Ishikawa (cell line): ENCODE data around the gene SDK2.

Source experiments
- CEBPB ChIP-seq: IDR thresholded peaks from 2 replicates; pipeline ENCODE4 v1.6.1; 2012
- CREB1 ChIP-seq: IDR thresholded peaks from 2 replicates; pipeline ENCODE4 v1.6.1; 2012; ENCODE audit warnings: low read depth
- EGR1 ChIP-seq: IDR thresholded peaks from 2 replicates; pipeline ENCODE4 v1.6.1; 2012
- EP300 ChIP-seq: IDR thresholded peaks from 2 replicates; pipeline ENCODE4 v1.6.1; 2012; ENCODE audit warnings: borderline replicate concordance
- FOXM1 ChIP-seq: IDR thresholded peaks from 2 replicates; pipeline ENCODE4 v1.6.1; 2012; ENCODE audit warnings: low read depth, borderline replicate concordance
- NFIC ChIP-seq: IDR thresholded peaks from 2 replicates; pipeline ENCODE4 v1.6.1; 2012
- RAD21 ChIP-seq: IDR thresholded peaks from 2 replicates; pipeline ENCODE4 v1.6.1; 2012; ENCODE audit warnings: low read depth
- TAF1 ChIP-seq: IDR thresholded peaks from 2 replicates; pipeline ENCODE4 v1.6.1; 2012; ENCODE audit warnings: low read depth, mild to moderate bottlenecking
- TCF12 ChIP-seq: IDR thresholded peaks from 2 replicates; pipeline ENCODE4 v1.6.1; 2012; ENCODE audit warnings: low read depth
- TEAD4 ChIP-seq: IDR thresholded peaks from 2 replicates; pipeline ENCODE4 v1.6.1; 2012
- YY1 ChIP-seq: IDR thresholded peaks from 2 replicates; pipeline ENCODE4 v1.6.1; 2012; ENCODE audit warnings: low read depth
- ZBTB7A ChIP-seq: IDR thresholded peaks from 2 replicates; pipeline ENCODE4 v1.6.1; 2012; ENCODE audit warnings: low read depth
- TF ChIP-seq, protein P1 (sequence below): IDR thresholded peaks from 2 replicates; pipeline ENCODE4 v1.6.1; 2012
- TF ChIP-seq, protein P2 (sequence below): IDR thresholded peaks from 2 replicates; pipeline ENCODE4 v1.6.1; 2012
- TF ChIP-seq, protein P3 (sequence below): IDR thresholded peaks from 2 replicates; pipeline ENCODE4 v1.6.1; 2012; ENCODE audit warnings: low read depth, mild to moderate bottlenecking

The SDK2 gene

DNA sequence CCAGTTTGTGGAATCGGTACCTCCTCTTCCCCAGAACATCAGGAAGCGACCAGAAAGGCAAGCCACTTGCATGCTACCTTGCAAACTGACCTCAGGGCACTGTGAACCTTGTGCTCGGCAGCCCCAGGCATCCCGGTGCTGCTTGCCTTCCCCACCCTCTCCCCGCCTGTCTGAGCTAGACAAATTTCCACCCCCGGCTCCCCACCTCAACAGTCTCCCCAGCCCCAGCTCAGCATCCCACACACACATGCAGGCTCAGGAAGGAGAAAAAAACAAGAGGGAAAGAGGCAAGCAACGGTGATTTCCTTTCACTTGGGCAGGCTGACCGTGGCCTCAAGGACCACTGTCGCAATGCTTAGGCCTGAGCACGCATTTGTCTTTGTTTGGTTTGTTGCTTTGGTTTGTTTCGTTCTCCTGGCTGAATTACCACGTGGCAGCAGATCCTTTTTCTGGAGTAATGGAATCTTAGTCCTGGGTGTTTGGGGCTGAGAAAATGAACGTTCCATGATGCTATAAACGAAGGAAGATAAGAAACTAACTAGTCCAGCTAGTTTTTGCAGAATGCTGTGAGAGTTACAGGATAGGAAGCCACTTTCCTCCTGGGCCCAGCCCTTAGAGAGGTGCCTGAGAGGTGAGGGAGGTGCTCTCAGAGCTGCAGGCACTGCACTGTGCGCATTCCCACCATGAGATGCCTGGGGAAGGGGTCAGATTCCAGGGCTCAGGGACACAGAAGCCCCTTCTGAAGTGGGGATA is 27.9 kb downstream of the SDK2 start:
- no peak for TF ChIP-seq EP300
- no peak for TF ChIP-seq RAD21
- no peak for TF ChIP-seq FOXM1

DNA sequence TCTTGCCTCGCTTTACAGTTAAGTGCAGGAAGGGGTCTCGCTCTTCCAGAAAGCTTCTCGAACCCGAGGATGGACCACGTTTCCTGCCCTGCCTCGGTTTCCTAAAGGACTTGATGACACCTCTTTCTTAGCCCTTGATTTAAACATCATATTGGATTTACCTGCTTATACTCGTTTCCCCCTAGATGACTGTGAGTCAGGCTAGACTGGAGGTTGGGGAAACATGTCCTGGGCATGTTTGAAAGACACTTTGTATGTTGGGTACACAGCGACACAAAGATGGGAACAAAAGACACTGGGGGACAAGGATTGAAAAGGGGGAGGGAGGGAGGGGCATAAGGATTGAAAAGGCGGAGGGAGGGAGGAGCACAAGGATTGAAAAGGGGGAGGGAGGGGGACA is 30.0 kb downstream of the SDK2 start:
- no peak for TF ChIP-seq TAF1
- no peak for TF ChIP-seq CREB1
- TF ChIP-seq, protein P1, sequence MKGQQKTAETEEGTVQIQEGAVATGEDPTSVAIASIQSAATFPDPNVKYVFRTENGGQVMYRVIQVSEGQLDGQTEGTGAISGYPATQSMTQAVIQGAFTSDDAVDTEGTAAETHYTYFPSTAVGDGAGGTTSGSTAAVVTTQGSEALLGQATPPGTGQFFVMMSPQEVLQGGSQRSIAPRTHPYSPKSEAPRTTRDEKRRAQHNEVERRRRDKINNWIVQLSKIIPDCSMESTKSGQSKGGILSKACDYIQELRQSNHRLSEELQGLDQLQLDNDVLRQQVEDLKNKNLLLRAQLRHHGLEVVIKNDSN, result no peak
- TF ChIP-seq ZBTB7A, result no peak
- TF ChIP-seq TEAD4, result no peak
- no peak for TF ChIP-seq CEBPB

DNA sequence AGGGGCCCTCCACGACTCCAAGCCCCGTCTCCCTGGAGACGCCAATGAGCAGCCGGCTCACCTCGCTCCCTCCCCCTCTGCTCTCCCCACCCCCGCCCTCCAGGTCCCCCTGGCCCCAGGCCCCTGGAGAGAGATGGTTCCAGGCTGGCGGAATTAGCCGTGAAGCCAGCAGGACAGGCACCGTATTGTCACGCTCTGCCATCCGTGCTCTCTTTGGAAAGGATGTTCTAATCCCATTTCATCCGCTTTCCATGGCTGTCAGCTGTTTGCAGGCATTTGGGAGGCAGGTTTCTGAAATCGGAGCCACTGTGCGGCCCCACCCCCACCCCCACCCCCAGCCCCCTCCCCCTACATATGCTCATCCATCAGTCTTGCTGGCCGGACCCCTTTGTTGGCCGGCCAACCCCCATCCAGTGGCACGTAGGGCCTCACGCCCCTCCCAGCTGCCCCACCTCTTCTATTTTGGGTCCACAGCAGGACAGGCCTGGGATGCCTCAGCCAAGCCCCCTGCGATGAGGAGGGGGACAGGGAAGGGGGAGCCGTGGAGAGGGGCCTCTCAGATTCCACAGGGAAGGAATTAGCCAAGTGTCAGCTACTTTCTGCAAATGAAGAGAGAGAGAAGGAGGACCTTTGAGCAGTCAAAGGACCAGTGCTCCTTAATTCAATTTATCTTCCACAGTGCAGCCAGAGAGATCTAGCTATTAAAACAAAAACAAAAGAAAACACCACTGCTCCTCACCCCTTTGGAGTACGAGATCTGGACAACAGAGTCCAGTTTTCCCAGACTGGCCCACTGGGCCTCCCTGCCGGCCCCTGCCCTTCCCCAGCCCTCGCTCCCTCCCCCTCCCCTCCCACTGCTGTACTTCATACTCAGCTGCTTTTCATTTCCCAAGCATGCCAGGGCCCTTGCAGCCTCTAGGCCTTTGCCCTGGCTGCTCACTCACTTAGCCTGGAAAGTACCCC is 30.7 kb downstream of the SDK2 start:
- TF ChIP-seq EGR1 (no peak), TCF12 (no peak), NFIC (no peak)

DNA sequence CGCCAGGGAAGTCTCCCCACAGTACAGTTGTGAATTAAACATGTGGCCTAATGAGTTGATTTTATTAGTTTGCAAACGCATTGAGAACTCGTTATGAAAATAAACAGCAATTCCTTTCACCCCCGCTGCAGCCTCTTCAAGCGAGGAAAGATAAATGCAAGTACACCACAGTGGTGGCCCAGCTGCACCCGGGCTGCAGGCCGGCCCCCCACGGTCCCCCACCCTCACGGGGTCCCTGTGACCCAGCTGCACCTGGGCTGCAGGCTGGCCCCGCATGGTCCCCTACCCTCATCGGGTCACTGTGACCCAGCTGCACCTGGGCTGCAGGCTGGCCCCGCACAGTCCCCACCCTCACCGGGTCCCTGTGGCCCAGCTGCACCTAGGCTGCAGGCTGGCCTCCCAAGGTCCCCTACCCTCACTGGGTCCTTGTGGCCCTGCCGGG is 32.2 kb downstream of the SDK2 start:
- no peak for TF ChIP-seq NFIC
- TF ChIP-seq CREB1, result no peak
- TF ChIP-seq EGR1, result no peak
- TF ChIP-seq, protein P2, sequence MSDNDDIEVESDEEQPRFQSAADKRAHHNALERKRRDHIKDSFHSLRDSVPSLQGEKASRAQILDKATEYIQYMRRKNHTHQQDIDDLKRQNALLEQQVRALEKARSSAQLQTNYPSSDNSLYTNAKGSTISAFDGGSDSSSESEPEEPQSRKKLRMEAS, result no peak
- TF ChIP-seq TCF12, result no peak
- TF ChIP-seq TAF1, result no peak
- TF ChIP-seq TEAD4, result no peak
- TF ChIP-seq EP300, result no peak
- TF ChIP-seq, protein P3, sequence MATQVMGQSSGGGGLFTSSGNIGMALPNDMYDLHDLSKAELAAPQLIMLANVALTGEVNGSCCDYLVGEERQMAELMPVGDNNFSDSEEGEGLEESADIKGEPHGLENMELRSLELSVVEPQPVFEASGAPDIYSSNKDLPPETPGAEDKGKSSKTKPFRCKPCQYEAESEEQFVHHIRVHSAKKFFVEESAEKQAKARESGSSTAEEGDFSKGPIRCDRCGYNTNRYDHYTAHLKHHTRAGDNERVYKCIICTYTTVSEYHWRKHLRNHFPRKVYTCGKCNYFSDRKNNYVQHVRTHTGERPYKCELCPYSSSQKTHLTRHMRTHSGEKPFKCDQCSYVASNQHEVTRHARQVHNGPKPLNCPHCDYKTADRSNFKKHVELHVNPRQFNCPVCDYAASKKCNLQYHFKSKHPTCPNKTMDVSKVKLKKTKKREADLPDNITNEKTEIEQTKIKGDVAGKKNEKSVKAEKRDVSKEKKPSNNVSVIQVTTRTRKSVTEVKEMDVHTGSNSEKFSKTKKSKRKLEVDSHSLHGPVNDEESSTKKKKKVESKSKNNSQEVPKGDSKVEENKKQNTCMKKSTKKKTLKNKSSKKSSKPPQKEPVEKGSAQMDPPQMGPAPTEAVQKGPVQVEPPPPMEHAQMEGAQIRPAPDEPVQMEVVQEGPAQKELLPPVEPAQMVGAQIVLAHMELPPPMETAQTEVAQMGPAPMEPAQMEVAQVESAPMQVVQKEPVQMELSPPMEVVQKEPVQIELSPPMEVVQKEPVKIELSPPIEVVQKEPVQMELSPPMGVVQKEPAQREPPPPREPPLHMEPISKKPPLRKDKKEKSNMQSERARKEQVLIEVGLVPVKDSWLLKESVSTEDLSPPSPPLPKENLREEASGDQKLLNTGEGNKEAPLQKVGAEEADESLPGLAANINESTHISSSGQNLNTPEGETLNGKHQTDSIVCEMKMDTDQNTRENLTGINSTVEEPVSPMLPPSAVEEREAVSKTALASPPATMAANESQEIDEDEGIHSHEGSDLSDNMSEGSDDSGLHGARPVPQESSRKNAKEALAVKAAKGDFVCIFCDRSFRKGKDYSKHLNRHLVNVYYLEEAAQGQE, result no peak
- no peak for TF ChIP-seq FOXM1
- TF ChIP-seq, protein P1, result no peak
- TF ChIP-seq YY1, result no peak
- no peak for TF ChIP-seq ZBTB7A
- no peak for TF ChIP-seq CEBPB
- TF ChIP-seq RAD21, result no peak

DNA sequence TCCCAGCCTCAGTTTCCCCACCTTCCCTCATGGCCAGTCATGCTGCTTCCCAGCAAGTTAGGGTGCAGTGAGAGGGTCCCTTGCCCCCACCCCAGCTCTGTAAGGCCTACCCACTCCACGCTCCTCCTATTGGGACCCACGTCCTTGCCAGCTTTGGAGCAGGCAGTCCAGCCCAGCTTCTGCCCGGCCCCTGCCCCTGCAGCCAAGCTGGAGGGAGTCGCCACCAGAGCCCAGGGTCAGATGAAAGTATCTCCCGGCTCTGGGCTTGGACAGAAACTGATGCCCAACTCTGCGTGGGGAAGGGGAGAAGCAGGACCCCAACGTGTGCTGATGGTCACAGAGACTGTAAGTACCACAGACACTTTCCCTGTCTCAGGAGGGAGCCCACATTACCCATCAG is 32.6 kb downstream of the SDK2 start:
- TF ChIP-seq TCF12, result no peak
- TF ChIP-seq TAF1, result no peak
- TF ChIP-seq NFIC, result no peak
- no peak for TF ChIP-seq ZBTB7A
- no peak for TF ChIP-seq TEAD4
- TF ChIP-seq, protein P1, result no peak
- TF ChIP-seq RAD21, result no peak
- no peak for TF ChIP-seq EGR1
- TF ChIP-seq EP300, result no peak
- TF ChIP-seq CREB1, result no peak
- TF ChIP-seq, protein P2, result no peak

DNA sequence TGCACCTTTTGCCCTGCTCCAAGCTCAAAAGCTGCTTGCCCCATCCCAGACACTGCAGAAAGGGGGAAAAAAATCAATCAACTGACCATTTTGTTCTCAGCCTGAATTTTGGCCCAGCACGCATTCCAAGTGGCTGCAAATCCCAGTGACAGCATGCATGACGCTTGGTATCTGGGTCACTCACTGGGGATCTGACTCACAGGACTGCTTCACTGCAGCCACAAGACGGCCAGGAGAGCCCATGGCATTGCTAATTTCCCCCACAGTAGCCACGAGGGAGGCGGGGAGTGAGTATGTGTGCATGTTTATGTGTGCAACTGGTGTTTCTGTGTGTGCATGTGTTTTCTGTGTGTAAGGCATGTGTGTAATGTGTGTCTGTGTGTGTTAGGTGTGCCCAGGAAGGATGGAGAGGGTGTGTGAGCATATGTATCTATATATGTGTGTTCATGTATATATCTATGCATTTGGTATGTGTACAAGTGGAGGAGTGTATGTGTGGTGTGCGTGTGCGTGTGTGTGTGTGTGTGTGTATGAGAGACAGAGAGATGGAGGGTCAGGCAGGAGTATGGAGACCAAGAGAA is 33.8 kb downstream of the SDK2 start:
- TF ChIP-seq, protein P2, result no peak
- no peak for TF ChIP-seq FOXM1
- no peak for TF ChIP-seq NFIC
- TF ChIP-seq YY1, result no peak
- no peak for TF ChIP-seq CREB1
- TF ChIP-seq CEBPB, result no peak
- no peak for TF ChIP-seq TEAD4
- TF ChIP-seq, protein P3, result no peak
- no peak for TF ChIP-seq TCF12
- TF ChIP-seq EGR1, result no peak
- TF ChIP-seq EP300, result no peak
- no peak for TF ChIP-seq TAF1
